ENCODE measurements around the gene SUSD4. TPM values are rescaled to one million over a fixed set of nuclear protein-coding genes. Genes with fewer than 3 reads are reported as not detected.

The SUSD4 gene
- total RNA-seq, 4 donors from 2014 or later: 0.73 to 8.4 TPM; not detected in 2

DNA sequence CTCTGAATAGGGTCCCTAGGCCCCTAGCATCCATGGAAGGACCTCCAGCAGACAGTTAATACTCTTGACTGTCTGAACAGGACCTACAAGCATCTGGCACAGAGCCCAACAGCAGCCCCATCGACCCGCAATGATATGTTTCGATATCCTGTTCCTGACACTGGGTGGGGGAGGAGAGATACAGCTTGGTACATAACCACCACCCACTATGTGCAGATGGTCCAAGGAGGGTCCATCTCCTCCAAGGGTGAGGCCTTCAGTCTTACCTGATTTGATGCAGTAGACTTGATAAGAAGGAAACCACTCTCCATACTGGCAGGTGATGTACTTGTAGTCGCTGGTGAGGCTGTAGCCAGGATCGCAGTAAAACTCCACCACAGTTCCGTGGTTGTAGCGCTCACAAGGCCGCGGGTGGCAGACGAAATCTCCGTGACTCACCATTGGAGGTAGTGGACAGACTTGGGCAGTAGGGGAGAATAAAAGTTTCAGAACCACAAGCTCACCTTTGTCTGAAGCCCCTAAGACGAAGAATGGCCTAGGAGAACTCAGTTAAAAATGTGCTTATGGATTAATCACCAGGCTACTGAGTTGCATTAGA lies 134.9 kb downstream of the SUSD4 start:
- DNase-seq: no peak
- Histone ChIP-seq H3K4me3 (no peak overlapping the region), H3K36me3 (no peaks in the 10 kb centered on the region), H3K4me1 (no peaks in the 10 kb centered on the region), H3K9me3 (no peaks in the 10 kb centered on the region), H3K27me3 (no peaks in the 10 kb centered on the region), H3K27ac (no peak overlapping the region)
- no peak for TF ChIP-seq POLR2A (IDR thresholded peaks at IDR 0.05)
- TF ChIP-seq, protein P1, sequence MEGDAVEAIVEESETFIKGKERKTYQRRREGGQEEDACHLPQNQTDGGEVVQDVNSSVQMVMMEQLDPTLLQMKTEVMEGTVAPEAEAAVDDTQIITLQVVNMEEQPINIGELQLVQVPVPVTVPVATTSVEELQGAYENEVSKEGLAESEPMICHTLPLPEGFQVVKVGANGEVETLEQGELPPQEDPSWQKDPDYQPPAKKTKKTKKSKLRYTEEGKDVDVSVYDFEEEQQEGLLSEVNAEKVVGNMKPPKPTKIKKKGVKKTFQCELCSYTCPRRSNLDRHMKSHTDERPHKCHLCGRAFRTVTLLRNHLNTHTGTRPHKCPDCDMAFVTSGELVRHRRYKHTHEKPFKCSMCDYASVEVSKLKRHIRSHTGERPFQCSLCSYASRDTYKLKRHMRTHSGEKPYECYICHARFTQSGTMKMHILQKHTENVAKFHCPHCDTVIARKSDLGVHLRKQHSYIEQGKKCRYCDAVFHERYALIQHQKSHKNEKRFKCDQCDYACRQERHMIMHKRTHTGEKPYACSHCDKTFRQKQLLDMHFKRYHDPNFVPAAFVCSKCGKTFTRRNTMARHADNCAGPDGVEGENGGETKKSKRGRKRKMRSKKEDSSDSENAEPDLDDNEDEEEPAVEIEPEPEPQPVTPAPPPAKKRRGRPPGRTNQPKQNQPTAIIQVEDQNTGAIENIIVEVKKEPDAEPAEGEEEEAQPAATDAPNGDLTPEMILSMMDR (IDR thresholded peaks at IDR 0.05): no peak
- intact Hi-C loops (cut with DNase I; ENCODE audit: low total_unique reads): no loop called here

GRCh38 chr1:223228201-223228600 lies 135.8 kb downstream of the SUSD4 start:
- no peaks in the 10 kb centered on the region for H3K27me3 ChIP-seq
- DNase-seq: no peak
- H3K27ac ChIP-seq: no peak overlapping the region
- TF ChIP-seq, protein P1 (IDR thresholded peaks at IDR 0.05): no peak
- TF ChIP-seq POLR2A (IDR thresholded peaks at IDR 0.05): no peak
- H3K4me1 ChIP-seq: no peaks in the 10 kb centered on the region
- no peak overlapping the region for H3K4me3 ChIP-seq
- H3K9me3 ChIP-seq: no peaks in the 10 kb centered on the region
- intact Hi-C loops (cut with DNase I; ENCODE audit: low total_unique reads): no loop called here
- H3K36me3 ChIP-seq: no peaks in the 10 kb centered on the region

DNA sequence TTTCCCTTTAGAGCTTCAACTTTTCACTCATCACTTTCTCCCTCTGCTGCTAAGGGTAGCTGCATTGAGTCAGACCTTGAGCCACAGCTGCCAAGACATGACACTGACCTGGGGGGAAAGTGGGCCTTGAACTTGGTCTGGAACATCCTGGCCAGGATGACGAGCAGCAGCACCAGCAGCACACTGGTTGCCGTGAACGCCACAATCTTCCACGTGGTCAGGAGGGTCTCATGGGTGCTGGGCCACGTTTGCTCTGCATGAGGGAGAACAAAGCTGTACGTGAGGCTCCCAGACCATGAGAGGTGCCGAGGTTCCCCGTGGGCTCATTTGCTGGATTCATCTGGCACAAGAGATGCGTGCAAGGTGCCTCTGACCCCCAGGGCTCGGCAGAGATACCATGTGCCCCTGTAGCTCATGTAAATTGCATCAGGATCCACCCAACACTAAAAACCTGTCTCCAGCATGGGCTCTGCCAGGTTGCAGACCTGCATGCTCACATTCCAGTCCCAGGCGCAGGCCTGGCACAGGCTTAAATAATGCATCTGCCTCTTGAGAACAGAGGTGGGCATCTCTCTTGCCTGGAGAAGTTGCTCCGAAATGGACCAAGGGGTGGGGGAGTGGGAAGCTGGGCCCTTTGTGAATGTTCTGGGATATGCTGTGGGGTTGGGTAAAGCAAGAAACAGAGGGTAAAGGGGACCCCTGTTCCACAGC lies 136.3 kb downstream of the SUSD4 start:
- H3K27me3 ChIP-seq: no peaks in the 10 kb centered on the region
- intact Hi-C loops (cut with DNase I; ENCODE audit: low total_unique reads): no loop called here
- no peak for TF ChIP-seq POLR2A (IDR thresholded peaks at IDR 0.05)
- TF ChIP-seq, protein P1 (IDR thresholded peaks at IDR 0.05): no peak
- H3K27ac ChIP-seq: no peak overlapping the region
- no peak for DNase-seq
- H3K9me3 ChIP-seq: no peaks in the 10 kb centered on the region
- H3K4me3 ChIP-seq: no peak overlapping the region
- H3K36me3 ChIP-seq: no peaks in the 10 kb centered on the region
- H3K4me1 ChIP-seq: no peaks in the 10 kb centered on the region

DNA sequence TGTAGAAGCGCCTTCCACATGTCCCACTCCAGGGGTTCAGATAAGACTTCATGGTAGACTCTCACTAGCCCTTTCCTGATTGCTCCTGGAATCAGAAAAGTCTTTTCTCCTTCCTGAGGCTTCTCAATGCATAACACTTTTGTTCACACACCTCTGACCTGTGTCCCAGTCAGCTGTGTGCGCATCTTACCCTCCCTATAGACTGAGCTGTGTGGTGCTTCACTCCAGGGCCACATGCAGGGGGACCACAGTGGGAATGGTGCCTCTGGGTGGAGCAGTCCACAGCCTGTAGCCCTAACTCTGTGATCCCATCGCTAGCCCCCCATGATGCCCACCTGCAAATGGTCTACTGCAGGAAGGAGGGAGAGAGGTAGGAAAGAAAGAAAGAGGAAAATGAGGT lies 136.9 kb downstream of the SUSD4 start:
- Histone ChIP-seq H3K27ac (no peak overlapping the region), H3K4me1 (no peaks in the 10 kb centered on the region), H3K27me3 (no peaks in the 10 kb centered on the region), H3K4me3 (no peak overlapping the region), H3K9me3 (no peaks in the 10 kb centered on the region), H3K36me3 (no peaks in the 10 kb centered on the region)
- intact Hi-C loops (cut with DNase I; ENCODE audit: low total_unique reads): no loop called here
- no peak for DNase-seq
- TF ChIP-seq POLR2A (IDR thresholded peaks at IDR 0.05): no peak
- TF ChIP-seq, protein P1 (IDR thresholded peaks at IDR 0.05): no peak

DNA sequence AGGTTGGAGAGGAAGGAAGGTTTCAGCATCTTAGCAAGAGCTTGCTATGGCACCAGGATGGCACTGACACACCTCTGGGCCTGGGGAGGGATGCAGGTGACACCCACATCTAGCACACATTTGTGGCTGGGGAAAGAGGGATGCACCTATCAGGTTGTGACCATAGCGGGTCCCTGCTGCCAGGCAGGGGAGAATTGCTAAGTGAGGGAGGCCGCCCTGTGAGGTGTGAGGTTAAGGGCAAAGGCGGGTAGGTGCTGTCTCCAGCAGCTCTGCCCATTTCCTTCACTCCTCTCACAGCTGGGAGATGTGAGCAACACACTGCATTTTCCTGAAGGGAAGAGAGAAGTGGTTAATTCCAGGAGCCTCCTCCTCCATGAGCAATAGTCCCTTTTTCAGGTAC lies 137.7 kb downstream of the SUSD4 start:
- TF ChIP-seq, protein P1 (IDR thresholded peaks at IDR 0.05): no peak
- no peak for TF ChIP-seq POLR2A (IDR thresholded peaks at IDR 0.05)
- intact Hi-C loops (cut with DNase I; ENCODE audit: low total_unique reads): no loop called here
- Histone ChIP-seq H3K27ac (no peak overlapping the region), H3K4me1 (no peaks in the 10 kb centered on the region), H3K4me3 (no peak overlapping the region), H3K9me3 (no peaks in the 10 kb centered on the region), H3K27me3 (no peaks in the 10 kb centered on the region), H3K36me3 (no peaks in the 10 kb centered on the region)
- no peak for DNase-seq

Measured in uterus (tissue), 4 donors.